ENCODE results near the gene COL4A5.
"Not testable (repeated sequence)": the region's sequence is repeated elsewhere in the genome, so short reads cannot be mapped to it uniquely, and the experiment has no call there.

COL4A5 gene

GRCh38 chrX:108439426-108439942 lies at the start of gene COL4A5:
TSS of gene COL4A5 (plus strand) at chrX:108439838. CDS start at chrX:108440126, 288 bp downstream.
- peak; percentile 46 for DNase-seq

GRCh38 chrX:108390976-108391717 lies 48.5 kb upstream of the COL4A5 start:
- not testable (repeated sequence) for DNase-seq

GRCh38 chrX:108396188-108396891 lies 43.3 kb upstream of the COL4A5 start:
- no peak for DNase-seq

GRCh38 chrX:108396986-108397385 lies 42.7 kb upstream of the COL4A5 start:
- no peak for DNase-seq

GRCh38 chrX:108397627-108398391 lies 41.8 kb upstream of the COL4A5 start:
- no peak for DNase-seq

DNA sequence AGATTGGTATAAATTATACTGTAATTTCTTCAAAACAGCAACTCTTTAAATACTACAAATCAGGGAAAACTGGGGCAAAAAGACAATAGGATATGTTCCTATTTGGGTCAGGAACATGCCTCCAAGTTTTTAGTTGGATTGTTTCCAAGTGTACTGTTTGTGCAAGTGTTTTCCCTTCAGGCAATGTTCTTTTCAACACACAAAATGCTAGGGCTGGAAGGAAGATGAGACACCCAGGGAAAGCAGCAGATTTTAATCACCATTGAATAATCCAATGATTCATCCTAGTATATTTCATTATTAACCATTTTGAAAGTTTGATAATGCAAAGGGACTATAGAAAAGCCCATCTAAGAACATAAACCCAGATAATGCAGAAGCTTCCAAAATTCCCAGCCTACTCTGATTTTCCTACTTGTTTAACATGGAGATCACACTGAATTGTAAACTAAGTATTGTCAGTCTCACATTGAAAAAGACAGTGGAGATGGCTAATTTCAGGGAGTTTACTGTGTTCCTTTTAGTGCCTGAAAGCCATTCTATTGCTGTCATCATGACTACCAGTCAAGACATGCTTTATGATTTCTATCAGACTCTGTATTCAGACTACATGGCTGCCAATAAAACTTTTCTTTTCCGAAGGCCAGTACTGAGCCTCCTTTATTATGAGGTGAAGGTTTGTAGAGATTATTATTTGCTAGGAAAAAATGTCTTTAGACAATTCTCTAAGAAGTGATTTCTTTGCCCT lies 40.0 kb upstream of the COL4A5 start:
- DNase-seq = no peak

GRCh38 chrX:108412783-108413182 lies 26.9 kb upstream of the COL4A5 start:
- DNase-seq = no peak

DNA sequence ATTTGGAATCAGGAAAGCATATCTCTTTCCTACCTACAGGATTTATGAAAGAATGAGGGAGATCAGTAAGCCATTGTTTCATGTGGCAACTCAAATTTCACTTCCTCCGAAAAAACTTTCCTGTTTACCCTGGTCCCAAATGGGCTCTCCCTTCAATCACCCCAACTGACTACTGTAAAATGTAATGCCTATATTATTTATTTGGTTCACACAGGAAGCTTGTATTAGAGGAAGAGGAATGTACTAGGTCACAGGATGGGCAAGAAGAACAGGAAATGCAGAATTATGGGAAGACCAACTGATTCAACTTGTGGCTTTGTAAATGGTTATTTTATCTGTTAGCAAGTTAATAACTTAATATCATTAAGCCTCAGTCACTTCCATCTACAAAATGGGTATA lies 24.5 kb upstream of the COL4A5 start:
- DNase-seq = no peak

DNA sequence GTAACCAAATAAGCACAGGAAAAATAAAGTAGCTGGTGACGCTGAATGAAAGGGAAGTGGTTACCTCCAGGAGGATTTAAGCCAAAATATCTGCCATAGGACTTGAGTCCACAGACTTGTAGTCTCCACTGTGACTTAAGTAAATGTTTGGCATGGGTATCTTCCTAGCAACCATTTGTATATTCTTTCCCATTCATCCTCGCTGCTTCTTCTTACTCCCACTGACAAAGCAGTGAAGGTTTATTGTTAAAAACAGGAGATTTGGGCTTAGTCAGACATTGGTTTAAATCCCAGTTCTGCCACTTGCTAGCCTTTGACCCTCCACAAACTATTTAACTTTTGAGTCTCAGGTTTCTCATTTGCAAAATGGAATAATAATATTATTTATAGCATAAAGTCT lies 23.7 kb upstream of the COL4A5 start:
- DNase-seq = no peak

GRCh38 chrX:108417257-108417656 lies 22.4 kb upstream of the COL4A5 start:
- no peak for DNase-seq

DNA sequence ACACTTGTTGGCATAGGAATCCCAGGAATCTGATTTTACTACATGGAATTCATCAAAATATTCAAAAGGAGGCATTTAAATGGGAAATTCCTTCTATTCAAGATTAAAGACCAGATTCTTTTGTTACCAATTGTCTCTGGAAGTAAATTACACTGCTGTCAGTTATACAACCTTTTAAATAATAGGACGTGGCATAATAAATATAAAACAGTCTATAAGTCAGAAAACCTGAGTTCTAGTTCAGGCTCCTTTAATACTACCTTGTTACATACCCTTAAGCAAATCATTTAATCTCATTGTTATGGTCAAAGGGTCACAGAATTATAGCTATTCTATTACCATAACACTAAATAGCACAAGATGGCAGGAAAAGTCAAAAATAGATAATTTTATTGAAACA lies 20.2 kb upstream of the COL4A5 start:
- no peak for DNase-seq

GRCh38 chrX:108420481-108420880 lies 19.2 kb upstream of the COL4A5 start:
- no peak for DNase-seq

DNA sequence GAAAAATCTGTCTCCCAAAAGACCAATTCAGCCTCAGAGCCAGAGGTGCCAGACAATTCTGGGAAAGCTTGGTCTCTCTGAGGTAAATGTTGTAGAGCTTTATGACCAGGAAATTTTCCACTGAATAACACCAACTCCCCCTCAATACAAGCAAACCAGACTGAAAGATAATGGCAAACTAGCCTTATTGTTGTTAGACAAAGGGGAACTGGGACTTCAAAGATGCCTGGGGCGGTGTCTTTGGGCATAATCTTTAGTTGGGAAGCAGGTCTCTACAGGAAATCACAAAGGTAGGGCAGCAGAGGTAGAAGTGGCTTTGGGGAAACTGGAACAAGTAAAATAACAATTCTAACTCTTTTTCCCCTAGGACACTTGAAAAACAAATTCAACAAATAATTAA lies 13.4 kb upstream of the COL4A5 start:
- DNase-seq = no peak

DNA sequence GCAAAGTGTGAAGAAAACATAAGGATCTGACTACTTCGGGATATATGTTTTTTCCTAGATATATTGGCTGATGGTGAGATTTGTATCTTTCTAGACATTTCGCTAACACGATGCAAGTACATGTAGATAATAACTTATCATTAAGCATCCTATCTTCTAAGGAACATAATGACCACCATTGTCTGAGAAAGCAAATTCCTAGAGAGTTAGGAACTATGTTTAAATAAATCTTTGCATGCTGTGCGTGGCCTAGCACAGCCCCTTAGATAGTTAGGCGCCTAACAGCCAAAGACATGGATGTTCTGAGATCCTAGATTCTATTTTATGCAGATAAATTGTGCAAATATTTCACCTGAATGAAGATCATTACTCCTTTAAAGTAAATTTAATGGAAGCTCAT lies 4.4 kb upstream of the COL4A5 start:
- DNase-seq = no peak

DNA sequence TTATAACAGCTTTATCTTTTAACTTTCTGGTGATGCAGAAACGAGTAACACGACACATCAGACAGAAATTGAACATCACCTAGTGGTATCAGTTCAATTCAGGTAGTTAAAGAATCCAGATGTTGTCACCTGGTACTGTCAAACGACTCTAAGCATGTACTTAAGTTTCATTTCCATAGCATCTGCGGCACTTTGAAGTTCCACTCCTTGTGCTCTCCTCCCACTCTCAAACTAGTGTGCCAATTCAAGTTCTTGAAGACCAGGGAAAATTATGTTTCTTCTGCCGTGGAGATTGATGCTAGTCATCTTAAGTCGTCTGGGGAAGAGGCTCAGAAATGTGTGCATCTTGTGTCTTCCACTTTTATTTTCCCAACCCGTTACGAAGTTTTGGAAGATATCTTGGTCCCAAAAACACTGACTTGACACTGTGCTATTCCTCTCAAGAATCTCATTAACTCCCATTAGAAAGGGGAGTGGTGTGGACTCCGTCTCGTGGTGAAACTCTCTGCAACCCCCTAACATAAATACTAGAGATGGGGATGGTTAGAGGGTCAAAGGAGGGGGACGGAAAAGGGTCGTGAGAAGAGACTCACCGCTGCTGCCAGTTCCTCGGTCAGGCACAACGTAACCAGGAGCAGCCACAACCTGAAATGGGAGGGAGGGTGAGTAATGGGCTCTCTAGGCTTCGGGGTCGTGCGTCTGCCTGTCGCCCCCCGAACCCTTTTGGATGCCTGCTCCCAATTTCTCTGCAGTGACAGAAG lies 2.1 kb upstream of the COL4A5 start:
- no peak for DNase-seq

- no peak for DNase-seq
These were observed 1.5 kb upstream of the COL4A5 start, which contains the start of gene COL4A6 for GRCh38 chrX:108438110-108438623. TSS of gene COL4A6 (minus strand) at chrX:108438422. CDS start at chrX:108438196, 226 bp downstream.

- no peak for DNase-seq
These were observed 491 bp downstream of the COL4A5 start for GRCh38 chrX:108439961-108440696.

DNA sequence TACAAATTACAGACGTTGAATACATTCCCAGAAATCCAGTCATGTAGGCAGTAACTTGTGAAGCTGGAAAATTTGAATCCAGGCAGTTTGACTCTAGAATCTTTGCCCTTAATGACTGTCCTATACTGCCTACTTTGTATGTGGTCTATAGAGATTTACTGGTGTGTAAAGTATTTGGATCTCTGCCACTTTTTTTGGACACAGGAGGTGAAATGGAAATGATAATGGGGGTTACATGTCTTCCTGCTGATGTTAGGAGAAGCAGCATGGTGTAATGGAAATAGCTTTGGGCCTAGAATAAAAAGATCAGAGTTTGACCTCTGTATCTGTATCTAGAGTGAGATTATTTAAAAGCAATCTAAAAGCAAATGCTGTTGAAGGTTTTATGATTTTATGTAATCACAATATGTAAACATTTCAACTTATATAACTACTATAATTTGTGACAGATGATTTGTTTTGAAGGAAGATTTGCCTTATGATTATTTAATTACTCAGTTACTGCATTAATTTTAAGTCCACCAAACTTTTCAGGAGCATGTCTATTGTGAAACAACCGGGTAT lies 3.3 kb downstream of the COL4A5 start:
- no peak for DNase-seq

- no peak for DNase-seq
These were observed 7.7 kb downstream of the COL4A5 start for GRCh38 chrX:108447303-108447702.

DNA sequence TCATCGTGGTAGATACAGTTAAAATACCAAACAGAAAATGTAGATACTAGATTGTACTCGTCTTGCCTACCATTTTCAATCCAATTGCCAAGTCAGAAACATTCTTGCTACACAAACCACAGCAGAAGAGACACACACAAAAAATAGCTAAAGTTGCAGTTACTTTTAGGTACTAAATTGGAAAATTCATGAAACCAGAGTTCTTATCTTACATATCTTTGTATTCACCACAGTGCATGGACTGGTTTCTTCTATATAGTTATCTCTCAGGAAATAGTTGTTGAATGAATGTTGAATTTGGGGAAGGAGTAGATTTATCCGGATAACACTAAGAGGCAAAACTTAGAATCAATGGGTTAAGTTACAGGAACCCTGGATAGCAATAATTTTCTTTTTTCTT lies 14.2 kb downstream of the COL4A5 start:
- no peak for DNase-seq
